ENCODE measurements around the gene RIMS3.

Gene RIMS3

GRCh38 chr1:40645118-40645680, 20.3 kb downstream of the RIMS3 start:
- DNase-seq (ENCODE audit: low spot score) = no peak
- Histone ChIP-seq H3K36me3 (ENCODE audit: low read depth) (no peaks in the 10 kb centered on the region), H3K27ac (ENCODE audit: poor library complexity, severe bottlenecking) (no peak overlapping the region), H3K4me3 (ENCODE audit: severe bottlenecking) (no peak overlapping the region), H3K27me3 (ENCODE audit: insufficient read depth, poor library complexity, severe bottlenecking) (no peaks in the 10 kb centered on the region), H3K9me3 (ENCODE audit: severe bottlenecking) (no peaks in the 10 kb centered on the region), H3K4me1 (ENCODE audit: insufficient read depth, poor library complexity, severe bottlenecking) (no peaks in the 10 kb centered on the region)
- TF ChIP-seq CTCF (IDR thresholded peaks at IDR 0.05; ENCODE audit: poor library complexity, severe bottlenecking) = no peak
- no peak for ATAC-seq (ENCODE audit: low read depth)

- no peak for DNase-seq (ENCODE audit: low spot score)
- H3K9me3 ChIP-seq (ENCODE audit: severe bottlenecking) = no peaks in the 10 kb centered on the region
- no peak for TF ChIP-seq CTCF (IDR thresholded peaks at IDR 0.05; ENCODE audit: poor library complexity, severe bottlenecking)
- H3K27ac ChIP-seq (ENCODE audit: poor library complexity, severe bottlenecking) = no peak overlapping the region
- H3K36me3 ChIP-seq (ENCODE audit: low read depth) = no peaks in the 10 kb centered on the region
- H3K27me3 ChIP-seq (ENCODE audit: insufficient read depth, poor library complexity, severe bottlenecking) = no peaks in the 10 kb centered on the region
- no peak for ATAC-seq (ENCODE audit: low read depth)
- H3K4me1 ChIP-seq (ENCODE audit: insufficient read depth, poor library complexity, severe bottlenecking) = no peaks in the 10 kb centered on the region
- H3K4me3 ChIP-seq (ENCODE audit: severe bottlenecking) = no peak overlapping the region
Observed at GRCh38 chr1:40641601-40642242, 23.8 kb downstream of the RIMS3 start.

- no peaks in the 10 kb centered on the region for H3K4me1 ChIP-seq (ENCODE audit: insufficient read depth, poor library complexity, severe bottlenecking)
- DNase-seq (ENCODE audit: low spot score) (no peak), ATAC-seq (ENCODE audit: low read depth) (no peak)
- no peaks in the 10 kb centered on the region for H3K9me3 ChIP-seq (ENCODE audit: severe bottlenecking)
- H3K36me3 ChIP-seq (ENCODE audit: low read depth) = no peaks in the 10 kb centered on the region
- no peaks in the 10 kb centered on the region for H3K27me3 ChIP-seq (ENCODE audit: insufficient read depth, poor library complexity, severe bottlenecking)
- no peak overlapping the region for H3K4me3 ChIP-seq (ENCODE audit: severe bottlenecking)
- TF ChIP-seq CTCF (IDR thresholded peaks at IDR 0.05; ENCODE audit: poor library complexity, severe bottlenecking) = no peak
- no peak overlapping the region for H3K27ac ChIP-seq (ENCODE audit: poor library complexity, severe bottlenecking)
Observed at GRCh38 chr1:40640314-40641076, 25.0 kb downstream of the RIMS3 start.

DNA sequence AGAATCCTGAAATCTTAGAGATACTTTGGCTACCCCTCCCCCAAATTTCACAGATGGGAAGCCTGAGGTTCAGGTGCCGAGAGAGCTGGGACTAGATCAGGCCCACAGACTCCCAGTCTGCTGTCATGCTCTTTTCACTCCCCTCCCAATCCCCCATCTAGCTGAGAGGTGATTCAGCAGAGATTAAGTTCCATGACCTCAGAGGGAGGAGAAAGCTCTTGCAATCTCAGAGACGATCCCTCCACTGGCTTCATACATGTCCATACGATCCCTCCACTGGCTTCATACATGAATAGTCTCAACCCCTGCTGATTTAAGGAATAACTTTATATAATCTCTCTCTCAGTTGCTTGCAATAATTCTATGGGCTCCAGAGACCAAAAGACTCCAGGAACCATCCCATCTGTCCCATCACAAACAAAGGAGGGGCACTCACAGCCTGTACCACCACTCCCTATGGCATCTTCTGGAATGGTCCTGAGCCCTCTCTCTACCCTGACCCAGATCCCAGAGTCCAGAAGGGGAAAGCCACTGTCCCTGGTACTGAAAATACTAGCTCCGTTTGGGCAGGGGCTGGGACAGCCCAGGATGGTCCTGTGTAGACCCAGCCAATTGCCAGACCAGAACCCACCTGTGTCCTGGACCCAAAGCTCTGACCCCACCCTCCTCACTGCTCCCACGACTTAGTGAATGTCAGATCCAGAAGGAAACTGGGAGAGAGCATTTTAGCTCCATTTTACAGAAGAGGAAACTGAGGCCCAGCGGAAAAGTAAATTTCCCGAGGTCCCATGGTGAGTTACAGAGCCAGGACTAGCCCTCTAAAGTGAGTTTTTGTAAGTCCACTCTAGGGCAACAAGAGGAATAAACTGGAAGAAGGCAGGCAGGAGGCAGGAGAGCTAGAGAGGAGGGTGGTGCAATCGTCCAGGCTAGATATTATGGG, 27.1 kb downstream of the RIMS3 start:
- Histone ChIP-seq H3K4me1 (ENCODE audit: insufficient read depth, poor library complexity, severe bottlenecking) (peaks cover 8% of the 10 kb centered on the region), H3K27ac (ENCODE audit: poor library complexity, severe bottlenecking) (no peak overlapping the region)

More for the DNA sequence above, 27.1 kb downstream of the RIMS3 start:
- Histone ChIP-seq H3K27me3 (ENCODE audit: insufficient read depth, poor library complexity, severe bottlenecking) (no peaks in the 10 kb centered on the region), H3K9me3 (ENCODE audit: severe bottlenecking) (no peaks in the 10 kb centered on the region), H3K4me3 (ENCODE audit: severe bottlenecking) (no peak overlapping the region), H3K36me3 (ENCODE audit: low read depth) (no peaks in the 10 kb centered on the region)
- DNase-seq (ENCODE audit: low spot score) (peak; percentile 15), ATAC-seq (ENCODE audit: low read depth) (no peak; the same call in 2 of the 3 replicates)
- no peak for TF ChIP-seq CTCF (IDR thresholded peaks at IDR 0.05; ENCODE audit: poor library complexity, severe bottlenecking)

Measured in RWPE2 (cell line).